B cell (primary cell): ENCODE measurements around the gene CHAF1A. TPM values are rescaled to one million over a fixed set of nuclear protein-coding genes. Genes with fewer than 3 reads are reported as not detected.

ENCODE experiments used
- ATAC-seq: fragments of 200-7000 bp; cut with Tn5 transposase; one replicate; pipeline ENCODE4 v1.10.0; 2021; ENCODE audit warnings: low read depth, mild to moderate bottlenecking, moderate number of reproducible peaks, moderate library complexity
- CTCF ChIA-PET: fragments of 350-600 bp; sonication (Branson Sonifier 250); formaldehyde crosslinking; loops from one replicate; lab custom pipeline; 2021; ENCODE audit warnings: antibody characterized with exemption, inconsistent platforms; lab: Charles Lee
- POLR2A ChIA-PET: fragments of 350-600 bp; sonication (Branson Sonifier 250); formaldehyde crosslinking; loops from one replicate; lab custom pipeline; 2021; ENCODE audit warnings: antibody characterized with exemption; lab: Charles Lee
- DNase-seq: peaks from one replicate; pipeline ENCODE4 v3.0.0; 2013
- H2AFZ ChIP-seq: 2 replicates; pipeline ENCODE4 v1.6.1; 2012; ENCODE audit warnings: mild to moderate bottlenecking, low read depth, low read length; ENCODE audit not compliant: insufficient read depth, poor library complexity, severe bottlenecking
- H3K27ac ChIP-seq, 2 donors: 1 replicate in 1 of 2; 2 replicates in 1 of 2; pipeline ENCODE4 v1.5.1; 2012 to 2013; ENCODE audit warnings: low read length in 2 of 2, mild to moderate bottlenecking in 2 of 2, moderate library complexity in 1 of 2
- H3K27me3 ChIP-seq, 4 experiments: fragments of 200-600 bp in 1 of 4; sonication (generic) in 1 of 4; replicated peaks in 1 of 4; 1 replicate in 2 of 4; 2 replicates in 2 of 4; pipeline versions ENCODE4 v1.6.1 to v1.7.0; 2013 to 2016; ENCODE audit warnings: low read length in 3 of 4, mild to moderate bottlenecking in 2 of 4, mixed read lengths in 1 of 4, moderate library complexity in 1 of 4; ENCODE audit not compliant: insufficient read depth in 4 of 4, control insufficient read depth in 3 of 4; ENCODE audit errors: control extremely low read depth in 1 of 4
- H3K36me3 ChIP-seq, 2 experiments: replicated peaks in 1 of 2; 1 replicate in 1 of 2; 2 replicates in 1 of 2; pipeline versions ENCODE4 v1.6.1 to v1.7.1; 2013; ENCODE audit warnings: low read length in 1 of 2; ENCODE audit not compliant: insufficient read depth in 2 of 2, control insufficient read depth in 1 of 2; ENCODE audit errors: control extremely low read depth in 1 of 2, extremely low read depth in 1 of 2
- H3K4me1 ChIP-seq, 2 donors: fragments of 200-600 bp in 1 of 2; sonication (generic) in 1 of 2; 1 replicate in 1 of 2; 2 replicates in 1 of 2; pipeline versions ENCODE4 v1.5.1 to v1.6.1; 2013 to 2017; ENCODE audit warnings: low read length in 2 of 2; ENCODE audit not compliant: control insufficient read depth in 2 of 2, insufficient read depth in 2 of 2
- H3K4me2 ChIP-seq: replicated peaks from 2 replicates; pipeline ENCODE3; 2012; ENCODE audit warnings: mild to moderate bottlenecking, low read depth, low read length; ENCODE audit not compliant: poor library complexity, severe bottlenecking
- H3K4me3 ChIP-seq, 5 experiments: fragments of 200-600 bp in 1 of 5; sonication (generic) in 1 of 5; 1 replicate in 3 of 5; 2 replicates in 2 of 5; pipeline versions ENCODE4 v1.5.1 to v1.7.0; 2011 to 2016; ENCODE audit warnings: low read length in 4 of 5, mild to moderate bottlenecking in 4 of 5, low read depth in 2 of 5, control low read depth in 1 of 5, moderate library complexity in 1 of 5; ENCODE audit not compliant: insufficient read depth in 1 of 5; ENCODE audit errors: control extremely low read depth in 1 of 5, extremely low read depth in 1 of 5
- H3K79me2 ChIP-seq: fragments of 200-600 bp; sonication (generic); one replicate; pipeline ENCODE4 v1.6.0; 2016; ENCODE audit warnings: low read length; ENCODE audit not compliant: control insufficient read depth, insufficient read depth
- H3K9ac ChIP-seq: fragments of 200-600 bp; sonication (generic); 2 replicates; pipeline ENCODE4 v1.6.1; 2017; ENCODE audit warnings: mild to moderate bottlenecking, low read length, moderate library complexity
- H3K9me3 ChIP-seq, 3 donors: one replicate each; pipeline versions ENCODE4 v1.6.1 to v1.7.1; 2013; ENCODE audit warnings: low read length in 2 of 3; ENCODE audit not compliant: control insufficient read depth in 2 of 3, insufficient read depth in 1 of 3; ENCODE audit errors: control extremely low read depth in 1 of 3
- H4K20me1 ChIP-seq: 2 replicates; pipeline ENCODE4 v1.6.0; 2012; ENCODE audit warnings: mild to moderate bottlenecking, low read length; ENCODE audit not compliant: insufficient read depth, control insufficient read depth, poor library complexity, severe bottlenecking
- H3K27ac Mint-ChIP-seq: one replicate; pipeline ENCODE4 v1.8.0; 2021; ENCODE audit warnings: mixed read lengths
- H3K27me3 Mint-ChIP-seq: one replicate; pipeline ENCODE4 v1.8.0; 2021; ENCODE audit warnings: mixed read lengths
- H3K4me1 Mint-ChIP-seq: one replicate; pipeline ENCODE4 v1.8.0; 2021; ENCODE audit warnings: mixed read lengths
- H3K4me3 Mint-ChIP-seq: one replicate; pipeline ENCODE4 v1.8.0; 2021; ENCODE audit warnings: mixed read lengths
- H3K9me3 Mint-ChIP-seq: one replicate; pipeline ENCODE4 v1.8.0; 2022; ENCODE audit warnings: mixed read lengths; ENCODE audit not compliant: insufficient read depth
- EZH2 ChIP-seq: IDR thresholded peaks from 2 replicates; pipeline ENCODE4 v1.6.1; 2012; ENCODE audit warnings: borderline replicate concordance, low read depth, mild to moderate bottlenecking, moderate library complexity, low read length; ENCODE audit not compliant: insufficient read depth, poor library complexity, severe bottlenecking
- WGBS: methylation state at CpG from one replicate; pipeline ENCODE4 v1.1.5; 2013; ENCODE audit warnings: missing lambda C conversion rate; ENCODE audit not compliant: insufficient coverage; 5-methylcytosine and 5-hydroxymethylcytosine counted together
- intact Hi-C: fragments of 100-400 bp; cut with micrococcal nuclease; formaldehyde crosslinking; loops from one replicate; pipeline ENCODE4 v1.10.0; 2022
- polyA plus RNA-seq: library from polyadenylated mRNA; depleted of rRNA; stranded (reverse); fragments of >200 nt; gene quantifications from 2 replicates; pipeline ENCODE4 v1.2.3, GENCODE V29; 2012
- total RNA-seq, 2 donors: library from RNA; stranded (reverse); fragments of 120-200 nt in 1 of 2; gene quantifications; 1 replicate in 1 of 2; 2 replicates in 1 of 2; pipeline versions ENCODE4 v1.2.3 to v1.2.4, GENCODE V29; 2013 to 2022
- TF ChIP-seq, protein P1 (sequence below): fragments of 200-600 bp; IDR thresholded peaks from one replicate; pipeline ENCODE4 v1.8.0; 2022; ENCODE audit warnings: antibody characterized with exemption, mild to moderate bottlenecking

Gene CHAF1A
- total and polyA plus RNA-seq, 2 donors (not counting 1 experiment from before 2014, with no cell fraction given): 15.1 to 19.7 TPM

DNA sequence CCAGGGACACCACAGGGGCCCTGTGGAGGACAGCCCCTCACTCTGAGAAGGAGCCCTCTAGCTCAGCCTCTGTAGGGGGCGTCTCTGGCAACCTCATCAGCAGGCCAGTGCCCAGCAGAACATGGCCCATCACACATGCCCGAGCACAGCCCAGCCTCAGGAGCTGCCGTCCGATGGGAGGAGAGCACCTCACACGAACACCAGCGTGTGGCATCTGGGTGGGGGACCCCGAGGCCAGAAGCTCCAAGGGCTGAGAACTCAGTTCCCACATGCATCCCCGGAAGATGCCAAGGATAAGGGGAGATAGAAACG, 13.4 kb upstream of the CHAF1A start:
- H2AFZ ChIP-seq: no peak overlapping the region
- no peak overlapping the region for H3K9ac ChIP-seq
- H3K27ac ChIP-seq: no peak overlapping the region
- Mint-ChIP-seq H3K27me3 (no peaks in the 10 kb centered on the region), H3K9me3 (no peaks in the 10 kb centered on the region), H3K4me3 (no peak overlapping the region), H3K27ac (no peak overlapping the region), H3K4me1 (peaks cover 22% of the 10 kb centered on the region)
- H3K9me3 ChIP-seq: no peaks in the 10 kb centered on the region
- intact Hi-C loops: no loop called here
- peaks cover 95% of the 10 kb centered on the region for H4K20me1 ChIP-seq
- POLR2A ChIA-PET: no interaction called here
- TF ChIP-seq EZH2: no peak
- TF ChIP-seq, protein P1, sequence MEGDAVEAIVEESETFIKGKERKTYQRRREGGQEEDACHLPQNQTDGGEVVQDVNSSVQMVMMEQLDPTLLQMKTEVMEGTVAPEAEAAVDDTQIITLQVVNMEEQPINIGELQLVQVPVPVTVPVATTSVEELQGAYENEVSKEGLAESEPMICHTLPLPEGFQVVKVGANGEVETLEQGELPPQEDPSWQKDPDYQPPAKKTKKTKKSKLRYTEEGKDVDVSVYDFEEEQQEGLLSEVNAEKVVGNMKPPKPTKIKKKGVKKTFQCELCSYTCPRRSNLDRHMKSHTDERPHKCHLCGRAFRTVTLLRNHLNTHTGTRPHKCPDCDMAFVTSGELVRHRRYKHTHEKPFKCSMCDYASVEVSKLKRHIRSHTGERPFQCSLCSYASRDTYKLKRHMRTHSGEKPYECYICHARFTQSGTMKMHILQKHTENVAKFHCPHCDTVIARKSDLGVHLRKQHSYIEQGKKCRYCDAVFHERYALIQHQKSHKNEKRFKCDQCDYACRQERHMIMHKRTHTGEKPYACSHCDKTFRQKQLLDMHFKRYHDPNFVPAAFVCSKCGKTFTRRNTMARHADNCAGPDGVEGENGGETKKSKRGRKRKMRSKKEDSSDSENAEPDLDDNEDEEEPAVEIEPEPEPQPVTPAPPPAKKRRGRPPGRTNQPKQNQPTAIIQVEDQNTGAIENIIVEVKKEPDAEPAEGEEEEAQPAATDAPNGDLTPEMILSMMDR: no peak
- H3K27me3 ChIP-seq: no peaks in the 10 kb centered on the region
- peaks cover 100% of the 10 kb centered on the region for H3K79me2 ChIP-seq
- peaks cover 0 to 1% of the 10 kb centered on the region in 2 donors for H3K4me1 ChIP-seq
- H3K4me2 ChIP-seq: no peak overlapping the region
- DNase-seq (no peak), ATAC-seq (no peak)
- whole genome bisulfite sequencing: 94% methylated on average over 9 of the region's 9 CpGs
- CTCF ChIA-PET: no interaction called here
- no peak overlapping the region for H3K4me3 ChIP-seq
- H3K36me3 ChIP-seq: peaks cover 0 to 39% of the 10 kb centered on the region in 2 experiments

DNA sequence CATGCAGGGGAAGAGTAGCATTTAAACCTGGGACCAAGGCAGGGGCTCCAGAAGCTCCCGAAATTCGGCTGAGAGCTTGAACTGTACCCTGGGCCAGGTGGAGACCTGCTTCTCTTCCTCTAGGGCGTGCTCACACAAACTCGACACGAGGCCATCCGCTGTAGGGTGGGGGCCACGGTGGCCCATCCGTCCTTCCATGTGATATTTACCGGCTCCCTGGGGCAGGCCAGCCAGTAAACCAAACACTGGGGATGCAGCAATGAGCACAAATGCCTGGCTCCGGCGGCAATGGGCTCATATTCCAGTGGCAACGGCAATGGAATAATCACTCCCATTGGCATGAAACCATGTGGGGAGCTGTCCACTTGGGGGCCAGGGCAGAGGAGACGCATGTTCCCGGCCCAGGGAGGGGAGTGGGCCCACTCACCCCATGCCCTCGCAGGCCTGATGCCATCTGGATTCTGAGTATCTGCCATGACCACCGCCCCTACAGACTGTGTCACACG, 12.9 kb upstream of the CHAF1A start:
- Histone ChIP-seq H3K9ac (no peak overlapping the region), H3K9me3 (no peaks in the 10 kb centered on the region), H2AFZ (no peak overlapping the region), H3K79me2 (peaks cover 100% of the 10 kb centered on the region), H3K4me3 (no peak overlapping the region), H3K27me3 (no peaks in the 10 kb centered on the region), H3K27ac (no peak overlapping the region), H3K4me1 (peaks cover 0 to 6% of the 10 kb centered on the region in 2 donors), H4K20me1 (peaks cover 97% of the 10 kb centered on the region), H3K36me3 (peaks cover 0 to 39% of the 10 kb centered on the region in 2 experiments), H3K4me2 (no peak overlapping the region)
- Mint-ChIP-seq H3K27me3 (no peaks in the 10 kb centered on the region), H3K9me3 (no peaks in the 10 kb centered on the region), H3K4me1 (peaks cover 27% of the 10 kb centered on the region), H3K27ac (no peak overlapping the region), H3K4me3 (no peak overlapping the region)
- DNase-seq: no peak
- ChIA-PET CTCF (interaction anchor here (0.5 kb wide), 1 partner anchor 147 kb away, joined by 4 read pairs; no protein-coding TSS in a partner anchor), POLR2A (no interaction called here)
- 97% methylated on average over 17 of the region's 17 CpGs for WGBS
- ATAC-seq: no peak
- TF ChIP-seq, protein P1: no peak
- TF ChIP-seq EZH2: no peak
- intact Hi-C loops: no loop called here
